Adrenal gland (tissue), 12 donors: ENCODE results near the gene TMEM132C. TPM values are rescaled to one million over a fixed set of nuclear protein-coding genes. Genes with fewer than 3 reads are reported as not detected.

Experiments
- DNase-seq, 7 donors: peaks; one replicate each; pipeline ENCODE4 v3.0.0-alpha.2; 2019 to 2020
- H3K27ac ChIP-seq, 5 donors: fragments of 200-600 bp; sonication (generic) in 4 of 5; 1 replicate in 3 of 5; 2 replicates in 2 of 5; pipeline versions ENCODE4 v1.5.1 to v1.8.0; 2016 to 2020; ENCODE audit warnings: mild to moderate bottlenecking in 1 of 5
- H3K27me3 ChIP-seq: fragments of 200-600 bp; 2 replicates; pipeline ENCODE4 v1.8.0; 2021
- H3K36me3 ChIP-seq, 2 donors: fragments of 200-600 bp; replicated peaks in 1 of 2; 1 replicate in 1 of 2; 2 replicates in 1 of 2; pipeline versions ENCODE4 v1.5.1 to v1.8.0; 2018 to 2022
- H3K4me1 ChIP-seq, 2 donors: fragments of 200-600 bp; replicated peaks in 1 of 2; 1 replicate in 1 of 2; 2 replicates in 1 of 2; pipeline versions ENCODE4 v1.5.1 to v1.8.0; 2018 to 2021
- H3K4me3 ChIP-seq, 4 donors: fragments of 200-600 bp; sonication (generic) in 3 of 4; one replicate each; pipeline ENCODE4 v1.5.1; 2016 to 2018
- H3K9me3 ChIP-seq, 3 donors: fragments of 200-600 bp; sonication (generic) in 1 of 3; replicated peaks in 1 of 3; 1 replicate in 2 of 3; 2 replicates in 1 of 3; pipeline versions ENCODE4 v1.5.1 to v1.8.0; 2016 to 2021
- POLR2A ChIP-seq, 2 donors: fragments of 450-650 bp; IDR thresholded peaks; one replicate each; pipeline ENCODE4 v1.6.1; 2017; ENCODE audit warnings: antibody characterized with exemption in 2 of 2, mild to moderate bottlenecking in 2 of 2, moderate library complexity in 1 of 2
- WGBS, 4 donors: extraction: QIAGEN DNeasy Blood & Tissue Kit in 2 of 4; methylation state at CpG; one replicate each; pipeline versions ENCODE4 v1.1.5 to v1.1.7; 2013 to 2017; 5-methylcytosine and 5-hydroxymethylcytosine counted together
- intact Hi-C, 2 donors: fragments of 100-400 bp; cut with DNase I; formaldehyde crosslinking; loops; one replicate each; pipeline versions ENCODE4 v1.14.1 to v1.15.0; 2022 to 2023
- polyA plus RNA-seq, 3 donors: library from polyadenylated mRNA; stranded (reverse); fragments of 200-250 nt in 2 of 3; fragments of 350-450 nt in 1 of 3; fragmentation: Illumina TruSeq in 1 of 3; extraction: RNeasy Lipid Tissue Mini Kit (QIAGEN cat#74804) in 1 of 3; gene quantifications; one replicate each; pipeline ENCODE4 v1.2.3, GENCODE V29; 2013 to 2014
- total RNA-seq, 9 donors: library from RNA; depleted of rRNA in 4 of 9; stranded (reverse); fragments of >200 nt in 4 of 9; fragments of 120-200 nt in 1 of 9; fragmentation: NEBNext Ultra II Directional in 1 of 9; extraction: Animal tissue kit (Norgen Biotek cat#: 25700) in 1 of 9; gene quantifications; one replicate each; pipeline versions ENCODE4 v1.1.0 to v1.2.4, GENCODE V29; 2013 to 2023
- TF ChIP-seq, protein P1 (sequence below), 6 experiments: fragments of 450-650 bp in 4 of 6; fragments of 200-600 bp in 2 of 6; sonication (generic) in 1 of 6; IDR thresholded peaks; 1 replicate in 5 of 6; 2 replicates in 1 of 6; pipeline versions ENCODE4 v1.5.1 to v1.8.0; 2016 to 2021; ENCODE audit warnings: antibody characterized with exemption in 6 of 6, mild to moderate bottlenecking in 2 of 6, moderate library complexity in 1 of 6
- donor health status: healthy with polysubstance abuse.
- donor health status: Bipolar disorder and iron deficiency.
- donor health status: DM: yes; HTN: yes; CAD: no.
- donor health status: DM: no; HTN: no; CAD: no.
- donor health status: DM: no; HTN: no; CAD: no.
- donor health status: DM: yes; HTN: yes; CAD: no.

TMEM132C gene
- total and polyA plus RNA-seq, 12 donors = 1.2 to 4.2 (median 2.5) TPM

DNA sequence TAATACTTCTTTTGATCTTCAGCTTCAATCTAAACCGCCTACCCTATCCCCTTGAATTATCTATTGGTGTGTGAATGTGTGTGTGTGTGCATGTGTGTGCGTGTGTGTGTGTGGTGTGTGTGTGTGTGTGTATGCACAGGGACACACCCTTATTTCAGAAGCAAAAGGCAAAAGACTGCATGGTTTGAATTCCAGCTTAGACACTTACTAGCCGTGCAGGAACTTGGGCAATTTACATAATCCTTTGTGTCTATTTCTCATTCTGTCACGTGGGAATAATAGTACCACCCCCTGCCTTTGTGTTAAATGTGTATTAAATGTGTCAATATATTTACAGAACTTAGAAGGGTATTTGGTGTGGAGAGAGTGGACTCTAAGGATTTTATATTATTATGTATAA lies 251.7 kb downstream of the TMEM132C start:
- H3K27ac ChIP-seq = no peak overlapping the region
- no peaks in the 10 kb centered on the region for H3K27me3 ChIP-seq
- no peak overlapping the region for H3K4me3 ChIP-seq
- intact Hi-C loops = no loop called here
- TF ChIP-seq POLR2A (IDR thresholded peaks at IDR 0.05) = no peak
- TF ChIP-seq, protein P1, sequence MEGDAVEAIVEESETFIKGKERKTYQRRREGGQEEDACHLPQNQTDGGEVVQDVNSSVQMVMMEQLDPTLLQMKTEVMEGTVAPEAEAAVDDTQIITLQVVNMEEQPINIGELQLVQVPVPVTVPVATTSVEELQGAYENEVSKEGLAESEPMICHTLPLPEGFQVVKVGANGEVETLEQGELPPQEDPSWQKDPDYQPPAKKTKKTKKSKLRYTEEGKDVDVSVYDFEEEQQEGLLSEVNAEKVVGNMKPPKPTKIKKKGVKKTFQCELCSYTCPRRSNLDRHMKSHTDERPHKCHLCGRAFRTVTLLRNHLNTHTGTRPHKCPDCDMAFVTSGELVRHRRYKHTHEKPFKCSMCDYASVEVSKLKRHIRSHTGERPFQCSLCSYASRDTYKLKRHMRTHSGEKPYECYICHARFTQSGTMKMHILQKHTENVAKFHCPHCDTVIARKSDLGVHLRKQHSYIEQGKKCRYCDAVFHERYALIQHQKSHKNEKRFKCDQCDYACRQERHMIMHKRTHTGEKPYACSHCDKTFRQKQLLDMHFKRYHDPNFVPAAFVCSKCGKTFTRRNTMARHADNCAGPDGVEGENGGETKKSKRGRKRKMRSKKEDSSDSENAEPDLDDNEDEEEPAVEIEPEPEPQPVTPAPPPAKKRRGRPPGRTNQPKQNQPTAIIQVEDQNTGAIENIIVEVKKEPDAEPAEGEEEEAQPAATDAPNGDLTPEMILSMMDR (IDR thresholded peaks at IDR 0.05) = no peak
- no peaks in the 10 kb centered on the region for H3K9me3 ChIP-seq
- H3K4me1 ChIP-seq = no peaks in the 10 kb centered on the region
- no peak for DNase-seq
- H3K36me3 ChIP-seq = no peaks in the 10 kb centered on the region
- WGBS, 4 donors = 52 to 68% (median 61%) methylated on average over 4 of the region's 4 CpGs

DNA sequence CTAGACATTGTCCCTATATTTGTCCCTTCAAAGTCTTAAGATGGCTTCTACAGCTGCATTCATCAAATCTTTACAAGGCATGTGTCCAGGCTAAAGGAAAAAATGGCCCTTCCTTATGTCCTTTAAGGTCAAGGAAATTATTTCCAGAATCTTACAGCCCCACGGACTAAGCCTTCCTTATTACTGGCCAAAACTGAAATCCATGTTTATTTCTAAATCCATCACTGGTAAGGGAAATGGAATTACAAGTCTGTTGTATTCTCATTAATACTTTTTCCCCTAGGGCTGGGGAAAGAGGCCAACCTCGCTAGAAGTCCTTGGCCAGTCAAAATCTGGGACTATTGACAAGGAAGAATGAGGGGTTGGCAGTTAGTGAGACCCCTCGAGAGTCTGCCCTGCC lies 252.5 kb downstream of the TMEM132C start:
- H3K4me1 ChIP-seq = no peaks in the 10 kb centered on the region
- H3K27me3 ChIP-seq = no peaks in the 10 kb centered on the region
- TF ChIP-seq POLR2A (IDR thresholded peaks at IDR 0.05) = no peak
- TF ChIP-seq, protein P1 (IDR thresholded peaks at IDR 0.05) = no peak
- H3K27ac ChIP-seq = no peak overlapping the region
- no peaks in the 10 kb centered on the region for H3K36me3 ChIP-seq
- H3K9me3 ChIP-seq = no peaks in the 10 kb centered on the region
- WGBS, 4 donors = 45 to 62% (median 49%) methylated on average over 3 of the region's 3 CpGs
- no peak for DNase-seq
- no peak overlapping the region for H3K4me3 ChIP-seq
- intact Hi-C loops = no loop called here

GRCh38 chr12:128521981-128522380 lies 255.0 kb downstream of the TMEM132C start:
- WGBS, 4 donors = 78 to 85% (median 82%) methylated on average over 10 of the region's 10 CpGs
- no peak overlapping the region for H3K27ac ChIP-seq
- H3K9me3 ChIP-seq = no peaks in the 10 kb centered on the region
- no peak overlapping the region for H3K4me3 ChIP-seq
- intact Hi-C loops = no loop called here
- no peak for DNase-seq
- no peaks in the 10 kb centered on the region for H3K36me3 ChIP-seq
- H3K27me3 ChIP-seq = no peaks in the 10 kb centered on the region
- no peaks in the 10 kb centered on the region for H3K4me1 ChIP-seq
- TF ChIP-seq, protein P1 (IDR thresholded peaks at IDR 0.05) = no peak
- no peak for TF ChIP-seq POLR2A (IDR thresholded peaks at IDR 0.05)

- DNase-seq = no peak
- intact Hi-C loops = no loop called here
- WGBS, 4 donors = 61 to 85% (median 76%) methylated on average over 6 of the region's 6 CpGs
- H3K4me3 ChIP-seq = no peak overlapping the region
- no peak for TF ChIP-seq POLR2A (IDR thresholded peaks at IDR 0.05)
- TF ChIP-seq, protein P1 (IDR thresholded peaks at IDR 0.05) = no peak
- no peak overlapping the region for H3K27ac ChIP-seq
- H3K36me3 ChIP-seq = no peaks in the 10 kb centered on the region
- H3K9me3 ChIP-seq = no peaks in the 10 kb centered on the region
- H3K4me1 ChIP-seq = no peaks in the 10 kb centered on the region
- H3K27me3 ChIP-seq = no peaks in the 10 kb centered on the region
Observed at GRCh38 chr12:128524439-128524838, 257.5 kb downstream of the TMEM132C start.
